Kidney (tissue), 14 donors: ENCODE data around the gene SORBS1. TPM values are rescaled to one million over a fixed set of nuclear protein-coding genes. Genes with fewer than 3 reads are reported as not detected.

ENCODE experiments used
- DNase-seq, 5 donors: peaks; one replicate each; pipeline ENCODE4 v3.0.0-alpha.2; 2013 to 2020
- FAIRE-seq: peaks from 2 replicates; lab custom pipeline; 2012; peaks lifted over from hg19 to GRCh38; lab: Jason Lieb, UNC
- H3K27ac ChIP-seq, 2 donors: one replicate each; pipeline ENCODE4 v1.7.0; 2013; ENCODE audit warnings: low read depth in 2 of 2, low read length in 2 of 2, inconsistent platforms in 1 of 2
- H3K27me3 ChIP-seq: one replicate; pipeline ENCODE4 v1.7.1; 2013; ENCODE audit warnings: low read length, inconsistent platforms; ENCODE audit not compliant: control insufficient read depth, insufficient read depth
- H3K36me3 ChIP-seq, 3 donors: one replicate each; pipeline versions ENCODE4 v1.7.0 to v1.7.1; 2013; ENCODE audit warnings: low read length in 3 of 3, control low read depth in 1 of 3, inconsistent platforms in 1 of 3; ENCODE audit not compliant: insufficient read depth in 3 of 3, control insufficient read depth in 2 of 3
- H3K4me1 ChIP-seq, 3 donors: one replicate each; pipeline versions ENCODE4 v1.7.0 to v1.7.1; 2013; ENCODE audit warnings: low read length in 3 of 3, inconsistent platforms in 1 of 3, low read depth in 1 of 3; ENCODE audit not compliant: control insufficient read depth in 2 of 3, insufficient read depth in 2 of 3
- H3K4me3 ChIP-seq, 3 donors: one replicate each; pipeline versions ENCODE4 v1.7.0 to v1.8.1; 2013; ENCODE audit warnings: low read length in 3 of 3, control low read depth in 1 of 3, inconsistent platforms in 1 of 3
- H3K9ac ChIP-seq, 3 donors: one replicate each; pipeline versions ENCODE4 v1.7.0 to v1.7.1; 2013; ENCODE audit warnings: low read length in 3 of 3, control low read depth in 1 of 3, inconsistent platforms in 1 of 3
- H3K9me3 ChIP-seq, 3 donors: one replicate each; pipeline versions ENCODE4 v1.7.0 to v1.7.1; 2013; ENCODE audit warnings: low read length in 3 of 3, control low read depth in 1 of 3, inconsistent platforms in 1 of 3; ENCODE audit not compliant: control insufficient read depth in 2 of 3, insufficient read depth in 1 of 3
- intact Hi-C: fragments of 100-400 bp; cut with DNase I; formaldehyde crosslinking; loops from one replicate; pipeline ENCODE4 v1.11.1; 2022
- polyA plus RNA-seq: library from polyadenylated mRNA; stranded (reverse); fragments of 350-450 nt; fragmentation: Illumina TruSeq; extraction: RNeasy Lipid Tissue Mini Kit (QIAGEN cat#74804); gene quantifications from one replicate; pipeline ENCODE4 v1.2.3, GENCODE V29; 2014; ENCODE audit warnings: low read depth, low replicate concordance; ENCODE audit not compliant: insufficient read depth
- total RNA-seq: library from RNA; stranded (reverse); fragmentation: NEBNext Ultra II Directional; extraction: Animal tissue kit (Norgen Biotek cat#: 25700); gene quantifications from one replicate; pipeline ENCODE4 v1.2.1, GENCODE V29; 2021
- TF ChIP-seq, protein P1 (sequence below): IDR thresholded peaks from 3 replicates; pipeline ENCODE4 v1.5.1; 2012; ENCODE audit warnings: mild to moderate bottlenecking, moderate library complexity, borderline replicate concordance; ENCODE audit not compliant: insufficient read depth; ENCODE audit errors: extremely low read depth
- donor health status: control.
- donor health status: control.
- donor health status: control.
- donor health status: control.
- donor health status: control.
- donor health status: DM: yes; HTN: yes; CAD: no.
- donor health status: Normal renal cell carcinoma (clear cell type).

Gene SORBS1
- total and polyA plus RNA-seq, 2 donors from 2014 or later = 12.2 to 91.7 TPM

DNA sequence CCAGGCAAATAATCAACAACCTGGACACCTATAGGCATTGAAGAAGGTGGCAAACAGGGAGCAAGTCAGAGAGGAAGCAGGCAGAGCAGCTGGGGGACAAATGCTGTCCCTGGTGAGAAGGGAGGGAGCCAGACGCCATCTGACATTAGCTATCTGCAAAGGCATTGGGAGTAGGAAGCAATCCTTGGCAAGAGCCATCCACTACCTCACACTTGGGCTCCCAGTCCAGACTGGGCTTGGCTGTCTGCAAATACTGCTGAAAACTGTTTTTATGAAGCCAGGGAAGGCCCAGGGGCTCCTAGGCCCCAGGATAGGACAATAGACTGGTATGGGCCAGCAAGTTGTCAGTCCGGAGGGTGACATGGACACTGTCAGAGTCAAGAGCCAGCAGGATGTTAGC, 132.5 kb downstream of the SORBS1 start:
- Histone ChIP-seq H3K9me3 (no peaks in the 10 kb centered on the region), H3K4me3 (no peak overlapping the region), H3K9ac (no peak overlapping the region), H3K27me3 (no peaks in the 10 kb centered on the region), H3K27ac (no peak overlapping the region), H3K36me3 (no peaks in the 10 kb centered on the region), H3K4me1 (peaks cover 0 to 4% (median 0%) of the 10 kb centered on the region in 3 donors)
- intact Hi-C loops = loop anchor here (10.0 kb wide), 1 partner anchor 54 kb away; no protein-coding TSS in a partner anchor
- DNase-seq (no peak), FAIRE-seq (no peak)
- TF ChIP-seq, protein P1, sequence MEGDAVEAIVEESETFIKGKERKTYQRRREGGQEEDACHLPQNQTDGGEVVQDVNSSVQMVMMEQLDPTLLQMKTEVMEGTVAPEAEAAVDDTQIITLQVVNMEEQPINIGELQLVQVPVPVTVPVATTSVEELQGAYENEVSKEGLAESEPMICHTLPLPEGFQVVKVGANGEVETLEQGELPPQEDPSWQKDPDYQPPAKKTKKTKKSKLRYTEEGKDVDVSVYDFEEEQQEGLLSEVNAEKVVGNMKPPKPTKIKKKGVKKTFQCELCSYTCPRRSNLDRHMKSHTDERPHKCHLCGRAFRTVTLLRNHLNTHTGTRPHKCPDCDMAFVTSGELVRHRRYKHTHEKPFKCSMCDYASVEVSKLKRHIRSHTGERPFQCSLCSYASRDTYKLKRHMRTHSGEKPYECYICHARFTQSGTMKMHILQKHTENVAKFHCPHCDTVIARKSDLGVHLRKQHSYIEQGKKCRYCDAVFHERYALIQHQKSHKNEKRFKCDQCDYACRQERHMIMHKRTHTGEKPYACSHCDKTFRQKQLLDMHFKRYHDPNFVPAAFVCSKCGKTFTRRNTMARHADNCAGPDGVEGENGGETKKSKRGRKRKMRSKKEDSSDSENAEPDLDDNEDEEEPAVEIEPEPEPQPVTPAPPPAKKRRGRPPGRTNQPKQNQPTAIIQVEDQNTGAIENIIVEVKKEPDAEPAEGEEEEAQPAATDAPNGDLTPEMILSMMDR = no peak

DNA sequence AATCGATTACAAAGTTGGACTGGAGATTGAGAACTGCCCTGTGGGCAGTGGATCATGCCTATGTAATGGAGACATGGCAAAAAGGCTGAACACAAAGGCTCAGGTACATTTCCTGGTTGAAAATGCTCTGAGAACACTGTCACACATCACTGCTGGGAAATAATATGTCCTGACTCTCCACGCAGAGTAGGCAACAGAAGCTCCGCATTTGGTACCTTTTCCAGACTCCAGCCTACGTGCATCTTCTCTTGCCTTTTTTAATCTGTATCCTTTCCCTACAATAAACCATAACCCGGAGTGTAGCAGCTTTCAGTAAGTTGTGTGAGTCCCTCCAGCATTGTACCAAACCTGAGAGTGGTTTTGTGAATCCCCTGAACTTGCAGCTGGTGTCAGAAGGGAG, 134.7 kb downstream of the SORBS1 start:
- Histone ChIP-seq H3K4me3 (no peak overlapping the region), H3K27me3 (no peaks in the 10 kb centered on the region), H3K4me1 (peaks cover 0 to 2% (median 0%) of the 10 kb centered on the region in 3 donors), H3K9me3 (no peaks in the 10 kb centered on the region), H3K36me3 (no peaks in the 10 kb centered on the region), H3K9ac (no peak overlapping the region), H3K27ac (no peak overlapping the region)
- TF ChIP-seq, protein P1 = no peak
- no peak for FAIRE-seq
- no peak for DNase-seq
- intact Hi-C loops = loop anchor here (10.0 kb wide), 1 partner anchor 52 kb away; no protein-coding TSS in a partner anchor

- intact Hi-C loops = loop anchor here (10.0 kb wide), 1 partner anchor 51 kb away; no protein-coding TSS in a partner anchor
- H3K27me3 ChIP-seq = no peaks in the 10 kb centered on the region
- H3K9ac ChIP-seq = no peak overlapping the region
- no peak overlapping the region for H3K27ac ChIP-seq
- no peak overlapping the region for H3K4me3 ChIP-seq
- no peaks in the 10 kb centered on the region for H3K9me3 ChIP-seq
- H3K4me1 ChIP-seq = peaks cover 0 to 2% (median 0%) of the 10 kb centered on the region in 3 donors
- TF ChIP-seq, protein P1 = no peak
- FAIRE-seq (no peak), DNase-seq (no peak)
- no peaks in the 10 kb centered on the region for H3K36me3 ChIP-seq
Observed at GRCh38 chr10:95425592-95426465, 135.3 kb downstream of the SORBS1 start.
